Measurements from ENCODE around the gene HOXB3.

Gene HOXB3

GRCh38 chr17:48571024-48571818 lies 18.8 kb downstream of the HOXB3 start:
- no peak for DNase-seq

- DNase-seq, result no peak
Observed at GRCh38 chr17:48570325-48571023, 19.6 kb downstream of the HOXB3 start.

GRCh38 chr17:48569674-48570324 lies 20.2 kb downstream of the HOXB3 start:
- no peak for DNase-seq

- no peak for DNase-seq
Observed at GRCh38 chr17:48569240-48569582, 20.8 kb downstream of the HOXB3 start.

GRCh38 chr17:48568499-48569239 lies 21.4 kb downstream of the HOXB3 start:
- no peak for DNase-seq

GRCh38 chr17:48567646-48568354 lies 22.2 kb downstream of the HOXB3 start:
- no peak for DNase-seq

GRCh38 chr17:48567209-48567608 lies 22.8 kb downstream of the HOXB3 start:
- no peak for DNase-seq

GRCh38 chr17:48566717-48567116 lies 23.3 kb downstream of the HOXB3 start:
- DNase-seq, result no peak

- no peak for DNase-seq
Observed at GRCh38 chr17:48565925-48566710, 23.9 kb downstream of the HOXB3 start.

- DNase-seq, result no peak
Observed at GRCh38 chr17:48565022-48565554, 25.0 kb downstream of the HOXB3 start.

- no peak for DNase-seq
Observed at GRCh38 chr17:48564188-48565021, 25.6 kb downstream of the HOXB3 start.

- no peak for DNase-seq
Observed at GRCh38 chr17:48563867-48564187, 26.2 kb downstream of the HOXB3 start.

- no peak for DNase-seq
Observed at GRCh38 chr17:48563385-48563838, 26.6 kb downstream of the HOXB3 start.

- DNase-seq, result no peak
Observed at GRCh38 chr17:48562934-48563333, 27.1 kb downstream of the HOXB3 start.

- no peak for DNase-seq
Observed at GRCh38 chr17:48561884-48562810, 27.9 kb downstream of the HOXB3 start.

- no peak for DNase-seq
Observed at GRCh38 chr17:48559840-48560817, 29.9 kb downstream of the HOXB3 start.
